ENCODE data around the gene OR13C2. TPM values are rescaled to one million over a fixed set of nuclear protein-coding genes. Genes with fewer than 3 reads are reported as not detected.

OR13C2 gene
- total RNA-seq, 2 experiments from 2014 or later = not detected

GRCh38 chr9:104572612-104573011 lies 32.8 kb downstream of the OR13C2 start:
- no TSS peak for BruUV-seq (replicated peaks)
- TF ChIP-seq, protein P1, sequence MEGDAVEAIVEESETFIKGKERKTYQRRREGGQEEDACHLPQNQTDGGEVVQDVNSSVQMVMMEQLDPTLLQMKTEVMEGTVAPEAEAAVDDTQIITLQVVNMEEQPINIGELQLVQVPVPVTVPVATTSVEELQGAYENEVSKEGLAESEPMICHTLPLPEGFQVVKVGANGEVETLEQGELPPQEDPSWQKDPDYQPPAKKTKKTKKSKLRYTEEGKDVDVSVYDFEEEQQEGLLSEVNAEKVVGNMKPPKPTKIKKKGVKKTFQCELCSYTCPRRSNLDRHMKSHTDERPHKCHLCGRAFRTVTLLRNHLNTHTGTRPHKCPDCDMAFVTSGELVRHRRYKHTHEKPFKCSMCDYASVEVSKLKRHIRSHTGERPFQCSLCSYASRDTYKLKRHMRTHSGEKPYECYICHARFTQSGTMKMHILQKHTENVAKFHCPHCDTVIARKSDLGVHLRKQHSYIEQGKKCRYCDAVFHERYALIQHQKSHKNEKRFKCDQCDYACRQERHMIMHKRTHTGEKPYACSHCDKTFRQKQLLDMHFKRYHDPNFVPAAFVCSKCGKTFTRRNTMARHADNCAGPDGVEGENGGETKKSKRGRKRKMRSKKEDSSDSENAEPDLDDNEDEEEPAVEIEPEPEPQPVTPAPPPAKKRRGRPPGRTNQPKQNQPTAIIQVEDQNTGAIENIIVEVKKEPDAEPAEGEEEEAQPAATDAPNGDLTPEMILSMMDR (conservative IDR thresholded peaks at IDR 0.05; ENCODE audit: low read length) = no peak
- no peak for TF ChIP-seq EZH2phosphoT487 (IDR thresholded peaks at IDR 0.05; ENCODE audit: borderline replicate concordance, low read depth, low read length)
- no peak for DNase-seq (ENCODE audit: low spot score)
- Histone ChIP-seq H3K9me2 (ENCODE audit: insufficient read depth, low read length) (no peaks in the 10 kb centered on the region), H4K20me1 (ENCODE audit: insufficient read depth, low read length) (no peaks in the 10 kb centered on the region), H3K36me3 (ENCODE audit: insufficient read depth, low read length) (no peaks in the 10 kb centered on the region), H3K79me2 (ENCODE audit: insufficient read depth, low read depth, low read length) (no peaks in the 10 kb centered on the region), H3K27ac (ENCODE audit: low read depth, low read length, poor library complexity, severe bottlenecking) (no peak overlapping the region), H2AFZ (ENCODE audit: low read length) (no peak overlapping the region), H3K9me3 (ENCODE audit: low read length) (no peaks in the 10 kb centered on the region), H3K4me1 (ENCODE audit: insufficient read depth, low read length, poor library complexity, severe bottlenecking) (no peaks in the 10 kb centered on the region), H3K4me2 (ENCODE audit: low read length) (no peak overlapping the region), H3K4me3 (ENCODE audit: low read depth, low read length, poor library complexity, severe bottlenecking) (no peak overlapping the region)
- POLR2A ChIA-PET = no interaction called here
- intact Hi-C loops (cut with micrococcal nuclease; ENCODE audit: unreplicated experiment) = no loop called here
- CTCF ChIA-PET (ENCODE audit: unreplicated experiment) = no interaction called here

- intact Hi-C loops (cut with micrococcal nuclease; ENCODE audit: unreplicated experiment) = no loop called here
- Histone ChIP-seq H3K36me3 (ENCODE audit: insufficient read depth, low read length) (no peaks in the 10 kb centered on the region), H3K79me2 (ENCODE audit: insufficient read depth, low read depth, low read length) (no peaks in the 10 kb centered on the region), H3K9me3 (ENCODE audit: low read length) (no peaks in the 10 kb centered on the region), H3K4me2 (ENCODE audit: low read length) (no peak within 1 kb of the TSS), H3K4me1 (ENCODE audit: insufficient read depth, low read length, poor library complexity, severe bottlenecking) (no peaks in the 10 kb centered on the region), H3K4me3 (ENCODE audit: low read depth, low read length, poor library complexity, severe bottlenecking) (no peak within 1 kb of the TSS), H3K27ac (ENCODE audit: low read depth, low read length, poor library complexity, severe bottlenecking) (no peak within 1 kb of the TSS), H3K9me2 (ENCODE audit: insufficient read depth, low read length) (no peaks in the 10 kb centered on the region), H2AFZ (ENCODE audit: low read length) (no peak within 1 kb of the TSS), H4K20me1 (ENCODE audit: insufficient read depth, low read length) (no peaks in the 10 kb centered on the region)
- TF ChIP-seq, protein P1 (conservative IDR thresholded peaks at IDR 0.05; ENCODE audit: low read length) = no peak
- no peak for TF ChIP-seq EZH2phosphoT487 (IDR thresholded peaks at IDR 0.05; ENCODE audit: borderline replicate concordance, low read depth, low read length)
- POLR2A ChIA-PET = no interaction called here
- no peak for DNase-seq (ENCODE audit: low spot score)
- CTCF ChIA-PET (ENCODE audit: unreplicated experiment) = no interaction called here
- BruUV-seq (replicated peaks) = no TSS peak
Observed at GRCh38 chr9:104568868-104569267, 36.6 kb downstream of the OR13C2 start, which contains the start of gene OR13C8. TSS of gene OR13C8 (plus strand) at chr9:104569168. CDS start at chr9:104569168, 0 bp downstream.

GRCh38 chr9:104564358-104564757 lies 41.1 kb downstream of the OR13C2 start:
- ChIA-PET CTCF (ENCODE audit: unreplicated experiment) (no interaction called here), POLR2A (no interaction called here)
- H3K9me3 ChIP-seq (ENCODE audit: low read length) = no peaks in the 10 kb centered on the region
- H3K36me3 ChIP-seq (ENCODE audit: insufficient read depth, low read length) = no peaks in the 10 kb centered on the region
- H3K4me1 ChIP-seq (ENCODE audit: insufficient read depth, low read length, poor library complexity, severe bottlenecking) = no peaks in the 10 kb centered on the region
- intact Hi-C loops (cut with micrococcal nuclease; ENCODE audit: unreplicated experiment) = no loop called here
- no peak for TF ChIP-seq EZH2phosphoT487 (IDR thresholded peaks at IDR 0.05; ENCODE audit: borderline replicate concordance, low read depth, low read length)
- TF ChIP-seq, protein P1 (conservative IDR thresholded peaks at IDR 0.05; ENCODE audit: low read length) = no peak
- no peak for DNase-seq (ENCODE audit: low spot score)
- BruUV-seq (replicated peaks) = no TSS peak
- H3K4me2 ChIP-seq (ENCODE audit: low read length) = no peak overlapping the region
- H4K20me1 ChIP-seq (ENCODE audit: insufficient read depth, low read length) = no peaks in the 10 kb centered on the region
- H3K4me3 ChIP-seq (ENCODE audit: low read depth, low read length, poor library complexity, severe bottlenecking) = no peak overlapping the region
- no peak overlapping the region for H2AFZ ChIP-seq (ENCODE audit: low read length)
- no peak overlapping the region for H3K27ac ChIP-seq (ENCODE audit: low read depth, low read length, poor library complexity, severe bottlenecking)
- H3K9me2 ChIP-seq (ENCODE audit: insufficient read depth, low read length) = no peaks in the 10 kb centered on the region
- no peaks in the 10 kb centered on the region for H3K79me2 ChIP-seq (ENCODE audit: insufficient read depth, low read depth, low read length)

Measured in OCI-LY7 (cell line).